HepG2 (cell line): Measurements from ENCODE around the gene RSPH9. TPM values are rescaled to one million over a fixed set of nuclear protein-coding genes. Genes with fewer than 3 reads are reported as not detected.

Source experiments
- GMEB2 ChIP-seq: IDR thresholded peaks from 2 replicates; pipeline ENCODE4 v1.6.1; 2016; ENCODE audit warnings: missing biosample characterization, missing genetic modification reagents, low read depth
- PHF8 ChIP-seq: sonication (generic); formaldehyde crosslinking; IDR thresholded peaks from 2 replicates; pipeline ENCODE4 v1.5.0; 2020; ENCODE audit warnings: missing genetic modification reagents
- REL ChIP-seq: sonication (generic); formaldehyde crosslinking; conservative IDR thresholded peaks from 2 replicates; pipeline ENCODE4 v1.8.0; 2022; ENCODE audit warnings: mild to moderate bottlenecking, missing genetic modification reagents, moderate library complexity
- REXO4 ChIP-seq: sonication (generic); formaldehyde crosslinking; IDR thresholded peaks from 2 replicates; pipeline ENCODE4 v1.8.0; 2022; ENCODE audit warnings: missing genetic modification reagents, mild to moderate bottlenecking, borderline replicate concordance
- ZNF496 ChIP-seq: sonication (generic); formaldehyde crosslinking; IDR thresholded peaks from 2 replicates; pipeline ENCODE4 v1.8.1; 2023; ENCODE audit warnings: mild to moderate bottlenecking, moderate library complexity, missing genetic modification reagents; ENCODE audit not compliant: insufficient replicate concordance
- ZNF557 ChIP-seq: sonication (generic); formaldehyde crosslinking; IDR thresholded peaks from 2 replicates; pipeline ENCODE4 v1.4.0; 2020; ENCODE audit warnings: missing genetic modification reagents
- ZNF687 ChIP-seq: sonication (generic); formaldehyde crosslinking; IDR thresholded peaks from 2 replicates; pipeline ENCODE4 v1.5.1; 2020; ENCODE audit warnings: mild to moderate bottlenecking, missing genetic modification reagents, moderate library complexity
- polyA plus RNA-seq, 8 experiments: library from polyadenylated mRNA; depleted of rRNA in 3 of 8; stranded (reverse) in 7 of 8; unstranded in 1 of 8; fragments of >200 nt; fragmentation: Illumina TruSeq in 4 of 8; extraction: Trizol in 4 of 8; gene quantifications; 2 replicates each; pipeline versions ENCODE4 v1.2.1 to v1.2.3, GENCODE V29; 2011 to 2016; ENCODE audit warnings: low read depth in 4 of 8, missing spikeins in 1 of 8, mixed read lengths in 1 of 8; ENCODE audit not compliant: insufficient read depth in 1 of 8
- total RNA-seq, 5 experiments: library from RNA; depleted of rRNA; stranded (reverse); fragments of >200 nt; fragmentation: Illumina TruSeq; extraction: Trizol; gene quantifications; 2 replicates each; pipeline ENCODE4 v1.2.3, GENCODE V29; 2016; ENCODE audit warnings: low read depth in 1 of 5

Gene RSPH9
- total and polyA plus RNA-seq, 2 of the 13 experiments (the other 11 are each of a cell fraction or from before 2014, with no cell fraction given), result 0.04 TPM; not detected in 1

DNA sequence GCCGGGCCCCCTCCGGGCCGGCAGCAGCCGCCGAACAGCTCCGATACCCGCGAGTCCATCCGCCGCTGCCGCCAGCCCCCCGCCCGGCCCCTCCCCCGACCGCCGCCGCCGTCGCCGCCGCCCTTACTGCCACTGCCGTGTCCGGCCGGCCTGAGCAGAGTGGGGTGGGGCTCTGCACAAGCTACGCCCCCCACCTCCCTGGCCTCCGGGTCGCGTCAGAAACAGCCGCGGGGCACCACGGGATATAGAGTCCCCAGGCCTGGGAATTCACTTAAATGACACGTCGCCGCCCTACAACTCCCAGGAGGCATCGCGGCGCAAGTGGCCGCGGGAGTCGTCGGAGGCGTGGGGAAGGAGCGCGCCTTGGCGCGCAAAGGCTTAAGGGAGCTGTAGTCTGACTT, 15.7 kb upstream of the RSPH9 start, which contains the start of gene GTPBP2 (continued):
- TF ChIP-seq ZNF557, result no peak
- TF ChIP-seq REL (CRISPR knock-in tag), result peak; percentile 64; the same call in 1 of the 2 replicates
- TF ChIP-seq PHF8 (CRISPR knock-in tag), result no peak
- no peak for TF ChIP-seq ZNF496 (CRISPR knock-in tag)
- no peak for TF ChIP-seq ZNF687 (CRISPR knock-in tag)
- peak; percentile 90 for TF ChIP-seq GMEB2 (CRISPR knock-in tag)
- TF ChIP-seq REXO4, result no peak
- TF ChIP-seq, all 625 proteins: peak for 120
